ENCODE measurements around the gene SLC7A6OS.

GRCh38 chr16:68281368-68282063 is 29.2 kb downstream of the SLC7A6OS start:
- TF ChIP-seq POLR2AphosphoS5 (IDR thresholded peaks at IDR 0.05) (no peak), CTCF (IDR thresholded peaks at IDR 0.05) (no peak), POLR2A (IDR thresholded peaks at IDR 0.05; ENCODE audit: low read depth) (no peak), EP300 (IDR thresholded peaks at IDR 0.05) (no peak)
